Activated T-cell treated with anti-CD3 and anti-CD28 coated beads, Interleukin-2, amount 50 U/mL, for 72 hours (primary cell): ENCODE measurements around the gene TRPV5. TPM values are rescaled to one million over a fixed set of nuclear protein-coding genes. Genes with fewer than 3 reads are reported as not detected.

Experiments
- ATAC-seq, 2 donors: fragments of 150-1000 bp; cut with Tn5 transposase; replicated peaks in 1 of 2; 2 replicates each; pipeline ENCODE4 v1.10.0; 2021; ENCODE audit warnings: moderate library complexity in 2 of 2, mild to moderate bottlenecking in 1 of 2
- DNase-seq, 2 donors: peaks; one replicate each; pipeline ENCODE4 v3.0.0; 2021 to 2022; ENCODE audit warnings: mixed read lengths in 1 of 2
- H3K27ac Mint-ChIP-seq: one replicate; pipeline ENCODE4 v1.8.0; 2022; ENCODE audit warnings: mild to moderate bottlenecking, moderate library complexity, mixed read lengths
- H3K27me3 Mint-ChIP-seq: one replicate; pipeline ENCODE4 v1.8.0; 2022; ENCODE audit warnings: low read depth, mixed read lengths
- H3K36me3 Mint-ChIP-seq, 2 donors: one replicate each; pipeline ENCODE4 v1.8.0; 2022; ENCODE audit warnings: mixed read lengths in 2 of 2, mild to moderate bottlenecking in 1 of 2; ENCODE audit not compliant: insufficient read depth in 2 of 2
- H3K4me1 Mint-ChIP-seq: one replicate; pipeline ENCODE4 v1.8.0; 2022; ENCODE audit warnings: low read depth, mixed read lengths
- H3K4me3 Mint-ChIP-seq, 2 donors: one replicate each; pipeline ENCODE4 v1.8.0; 2022; ENCODE audit warnings: mild to moderate bottlenecking in 2 of 2, mixed read lengths in 2 of 2, moderate library complexity in 2 of 2
- H3K9me3 Mint-ChIP-seq, 2 donors: one replicate each; pipeline ENCODE4 v1.8.0; 2022; ENCODE audit warnings: mixed read lengths in 2 of 2
- total RNA-seq, 2 donors: library from RNA; stranded (reverse); gene quantifications; one replicate each; pipeline ENCODE4 v1.2.3, GENCODE V29; 2022

TRPV5 gene
- total RNA-seq, 2 donors from 2014 or later, result 0.09 TPM; not detected in 1

DNA sequence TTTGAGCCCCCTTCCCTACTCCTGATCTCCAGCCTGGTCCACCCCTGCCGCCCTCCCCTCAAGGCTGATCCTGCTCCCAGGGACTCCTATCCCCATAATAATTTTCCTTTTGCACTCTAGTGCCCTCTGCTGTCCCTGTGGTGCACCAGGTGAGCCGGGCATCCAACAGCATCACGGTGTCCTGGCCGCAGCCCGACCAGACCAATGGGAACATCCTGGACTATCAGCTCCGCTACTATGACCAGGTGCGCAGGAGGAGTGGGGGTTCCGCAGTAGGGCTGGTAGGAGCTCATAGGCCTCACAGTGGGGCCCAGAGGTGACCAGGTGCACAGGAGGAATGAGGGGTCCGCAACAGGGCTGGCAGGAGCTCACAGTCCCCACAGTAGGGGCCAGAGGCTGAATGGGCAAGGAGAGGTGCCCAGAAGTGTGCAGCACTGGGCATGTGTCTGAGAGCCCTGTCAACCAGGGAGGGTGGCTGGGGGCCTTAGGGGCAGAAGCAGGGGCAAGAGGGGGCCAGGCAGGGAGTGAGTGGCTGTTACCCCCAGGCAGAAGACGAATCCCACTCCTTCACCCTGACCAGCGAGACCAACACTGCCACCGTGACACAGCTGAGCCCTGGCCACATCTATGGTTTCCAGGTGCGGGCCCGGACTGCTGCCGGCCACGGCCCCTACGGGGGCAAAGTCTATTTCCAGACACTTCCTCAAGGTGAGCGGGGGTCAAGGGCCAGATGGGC is 67.0 kb downstream of the TRPV5 start:
- no peaks in the 10 kb centered on the region for H3K9me3 Mint-ChIP-seq
- H3K4me1 Mint-ChIP-seq, result no peaks in the 10 kb centered on the region
- H3K36me3 Mint-ChIP-seq, result no peaks in the 10 kb centered on the region
- ATAC-seq, result peak; percentile 31 to 35
- no peak overlapping the region for H3K27ac Mint-ChIP-seq
- DNase-seq, result peak; percentile 17 to 20
- no peak overlapping the region for H3K4me3 Mint-ChIP-seq
- H3K27me3 Mint-ChIP-seq, result no peaks in the 10 kb centered on the region

GRCh38 chr7:142865766-142866165 is 67.8 kb downstream of the TRPV5 start:
- no peak for ATAC-seq
- Mint-ChIP-seq H3K27me3 (no peaks in the 10 kb centered on the region), H3K27ac (no peak overlapping the region), H3K36me3 (no peaks in the 10 kb centered on the region), H3K4me1 (no peaks in the 10 kb centered on the region), H3K4me3 (no peak overlapping the region), H3K9me3 (no peaks in the 10 kb centered on the region)
- DNase-seq, result no peak

DNA sequence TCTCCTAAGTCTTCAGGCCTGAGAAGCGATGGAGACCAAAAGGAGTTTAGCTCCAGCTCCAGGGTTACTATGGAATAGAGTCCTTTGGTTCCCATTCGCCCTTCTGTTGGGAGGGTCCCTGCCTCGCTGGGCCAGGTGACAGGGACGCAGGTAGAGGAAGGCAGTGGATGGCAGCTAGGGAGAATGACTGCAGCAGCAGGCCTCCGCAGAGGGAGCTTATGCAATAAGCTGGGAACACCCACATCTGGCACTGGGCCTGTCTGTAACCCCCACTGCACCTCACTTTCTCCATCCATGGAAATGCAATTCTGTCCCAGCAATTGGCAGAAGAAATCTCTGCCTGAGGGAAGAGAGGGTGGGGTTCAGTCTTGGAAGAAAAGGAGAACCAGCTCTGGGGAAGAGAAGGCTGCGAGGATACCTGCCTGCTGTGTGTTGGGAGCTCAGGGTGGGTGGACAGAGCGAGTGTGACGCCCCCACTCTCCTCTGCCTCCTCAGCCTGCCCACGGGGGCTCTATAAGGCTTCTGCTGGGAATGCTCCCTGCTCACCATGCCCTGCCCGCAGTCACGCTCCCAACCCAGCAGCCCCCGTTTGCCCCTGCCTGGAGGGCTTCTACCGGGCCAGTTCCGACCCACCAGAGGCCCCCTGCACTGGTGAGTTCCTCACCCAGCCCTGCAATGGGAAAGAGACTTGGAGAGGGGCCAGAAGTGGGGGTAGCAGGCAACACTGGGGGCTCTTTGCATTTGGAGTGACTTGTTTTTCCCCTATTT is 68.4 kb downstream of the TRPV5 start:
- H3K4me1 Mint-ChIP-seq, result no peaks in the 10 kb centered on the region
- no peaks in the 10 kb centered on the region for H3K27me3 Mint-ChIP-seq
- no peaks in the 10 kb centered on the region for H3K36me3 Mint-ChIP-seq
- no peak for DNase-seq
- no peak overlapping the region for H3K27ac Mint-ChIP-seq
- no peak for ATAC-seq
- H3K4me3 Mint-ChIP-seq, result no peak overlapping the region
- H3K9me3 Mint-ChIP-seq, result no peaks in the 10 kb centered on the region

GRCh38 chr7:142863891-142864685 is 69.5 kb downstream of the TRPV5 start:
- Mint-ChIP-seq H3K4me3 (no peak overlapping the region), H3K4me1 (no peaks in the 10 kb centered on the region), H3K27ac (no peak overlapping the region), H3K27me3 (no peaks in the 10 kb centered on the region), H3K36me3 (no peaks in the 10 kb centered on the region), H3K9me3 (no peaks in the 10 kb centered on the region)
- DNase-seq, result no peak
- no peak for ATAC-seq

- Mint-ChIP-seq H3K4me1 (no peaks in the 10 kb centered on the region), H3K4me3 (no peak overlapping the region)
- DNase-seq, result no peak
These were observed 70.7 kb downstream of the TRPV5 start for GRCh38 chr7:142862786-142863400.

DNA sequence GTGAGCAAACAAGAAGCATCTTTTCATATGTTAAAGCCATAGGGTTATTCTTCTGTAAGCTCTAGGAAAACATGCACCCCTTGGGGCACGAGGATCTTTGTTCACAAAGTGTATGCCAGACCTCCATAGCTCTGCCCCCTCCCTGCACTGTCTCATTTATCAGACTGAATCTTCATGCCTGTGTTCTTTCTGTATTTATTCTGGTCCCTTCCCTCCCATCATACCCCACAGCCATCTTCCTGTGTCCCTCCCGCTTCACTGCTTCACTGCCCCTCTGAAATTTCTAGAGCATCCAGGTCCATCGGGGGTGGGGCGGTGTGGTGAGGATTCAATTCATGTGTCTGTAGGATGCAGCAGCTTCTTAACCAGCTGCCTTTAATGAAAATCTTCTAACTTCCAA is 71.2 kb downstream of the TRPV5 start:
- Mint-ChIP-seq H3K27ac (no peak overlapping the region), H3K4me1 (no peaks in the 10 kb centered on the region), H3K4me3 (no peak overlapping the region), H3K9me3 (no peaks in the 10 kb centered on the region), H3K27me3 (no peaks in the 10 kb centered on the region), H3K36me3 (no peaks in the 10 kb centered on the region)
- ATAC-seq, result no peak
- DNase-seq, result no peak

More at GRCh38 chr7:142862786-142863400, 70.7 kb downstream of the TRPV5 start:
- H3K9me3 Mint-ChIP-seq, result no peaks in the 10 kb centered on the region
- no peaks in the 10 kb centered on the region for H3K27me3 Mint-ChIP-seq
- H3K36me3 Mint-ChIP-seq, result no peaks in the 10 kb centered on the region
- no peak overlapping the region for H3K27ac Mint-ChIP-seq
- no peak for ATAC-seq

GRCh38 chr7:142860968-142861367 is 72.6 kb downstream of the TRPV5 start:
- Mint-ChIP-seq H3K36me3 (no peaks in the 10 kb centered on the region), H3K27me3 (no peaks in the 10 kb centered on the region), H3K9me3 (no peaks in the 10 kb centered on the region), H3K27ac (no peak overlapping the region), H3K4me3 (no peak overlapping the region), H3K4me1 (no peaks in the 10 kb centered on the region)
- DNase-seq (no peak), ATAC-seq (no peak)

DNA sequence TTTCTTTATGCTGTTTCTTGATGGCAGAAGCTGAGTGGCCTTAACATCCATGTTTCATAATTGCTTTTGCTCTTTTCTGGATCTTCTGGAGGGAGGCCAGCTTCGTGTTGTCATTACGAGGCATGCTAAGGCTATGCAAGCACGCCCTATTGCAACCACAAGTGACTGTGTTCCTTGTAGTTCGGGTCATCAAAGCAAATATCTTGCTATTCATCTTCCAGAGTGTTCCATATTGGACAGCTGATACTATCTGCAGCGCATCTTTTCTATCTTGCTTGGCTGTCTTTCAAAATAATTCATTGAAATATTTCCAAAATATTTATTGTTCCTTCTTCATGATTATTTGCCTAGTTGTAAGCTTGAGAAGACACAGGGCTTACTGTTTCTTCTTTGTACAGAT is 73.7 kb downstream of the TRPV5 start:
- H3K27ac Mint-ChIP-seq, result no peak overlapping the region
- ATAC-seq (no peak), DNase-seq (no peak)
- no peak overlapping the region for H3K4me3 Mint-ChIP-seq
- no peaks in the 10 kb centered on the region for H3K27me3 Mint-ChIP-seq
- H3K9me3 Mint-ChIP-seq, result no peaks in the 10 kb centered on the region
- no peaks in the 10 kb centered on the region for H3K36me3 Mint-ChIP-seq
- H3K4me1 Mint-ChIP-seq, result no peaks in the 10 kb centered on the region

- Mint-ChIP-seq H3K9me3 (no peaks in the 10 kb centered on the region), H3K27ac (no peak overlapping the region)
- no peak for ATAC-seq
These were observed 74.1 kb downstream of the TRPV5 start for GRCh38 chr7:142859411-142859810.

More at GRCh38 chr7:142859411-142859810, 74.1 kb downstream of the TRPV5 start:
- no peaks in the 10 kb centered on the region for H3K27me3 Mint-ChIP-seq
- no peak overlapping the region for H3K4me3 Mint-ChIP-seq
- H3K4me1 Mint-ChIP-seq, result no peaks in the 10 kb centered on the region
- no peaks in the 10 kb centered on the region for H3K36me3 Mint-ChIP-seq
- no peak for DNase-seq

Other genes starting within 250 kb of the TRPV5 start
- gene PRSS1, start 184.3 kb downstream of the TRPV5 start, total RNA-seq, result not detected
- not detected for gene PRSS2, start 162.8 kb downstream of the TRPV5 start, total RNA-seq
- gene EPHB6, start 78.7 kb downstream of the TRPV5 start, total RNA-seq, result 10 to 100 TPM; 10.9 to 13.6 TPM
- gene TRPV6, start 48.0 kb downstream of the TRPV5 start, total RNA-seq, result under 1 TPM in 1 of 2 donors, not detected in 1; 0.05 TPM
- gene LLCFC1, start 5.7 kb upstream of the TRPV5 start, total RNA-seq, result not detected
- 1 to 10 TPM in 1 of 2 donors, under 1 TPM in 1; 0.31 to 1.8 TPM for gene KEL, start 28.6 kb upstream of the TRPV5 start, total RNA-seq
- under 1 TPM in 1 of 2 donors, not detected in 1; 0.32 TPM for gene OR9A2, start 93.4 kb upstream of the TRPV5 start, total RNA-seq
- gene OR6V1, start 118.6 kb upstream of the TRPV5 start, total RNA-seq, result not detected
- gene PIP, start 198.3 kb upstream of the TRPV5 start, total RNA-seq, result not detected
- not detected for gene TAS2R39, start 249.7 kb upstream of the TRPV5 start, total RNA-seq